HepG2 (cell line): ENCODE results near the gene EXOSC7. TPM values are rescaled to one million over a fixed set of nuclear protein-coding genes. Genes with fewer than 3 reads are reported as not detected.
A peak's percentile ranks its signal among the peaks of the same experiment; 100 is the strongest.

Source experiments
- HHEX ChIP-seq: IDR thresholded peaks from 2 replicates; pipeline ENCODE4 v1.6.1; 2016; ENCODE audit warnings: control low read depth
- NR1H2 ChIP-seq: sonication (generic); formaldehyde crosslinking; IDR thresholded peaks from 2 replicates; pipeline ENCODE4 v1.8.1; 2022; ENCODE audit warnings: low read depth, missing genetic modification reagents, borderline replicate concordance
- RAD21 ChIP-seq: fragments of 450-650 bp; formaldehyde crosslinking; IDR thresholded peaks from 2 replicates; pipeline ENCODE4 v1.5.0; 2020; ENCODE audit warnings: mild to moderate bottlenecking
- RCOR2 ChIP-seq: IDR thresholded peaks from 2 replicates; pipeline ENCODE4 v1.6.1; 2016; ENCODE audit warnings: missing biosample characterization, missing genetic modification reagents
- SAFB2 ChIP-seq: sonication (generic); formaldehyde crosslinking; IDR thresholded peaks from 2 replicates; pipeline ENCODE4 v1.5.1; 2020; ENCODE audit warnings: missing genetic modification reagents, low read depth, mild to moderate bottlenecking, borderline replicate concordance
- SRSF1 ChIP-seq: fragments of 200-400 bp; formaldehyde crosslinking; optimal IDR thresholded peaks from 2 replicates; pipeline ENCODE3; 2017; ENCODE audit warnings: mild to moderate bottlenecking, low read depth, low read length, moderate library complexity
- ZNF607 ChIP-seq: sonication (generic); formaldehyde crosslinking; IDR thresholded peaks from 2 replicates; pipeline ENCODE4 v1.5.1; 2020; ENCODE audit warnings: missing genetic modification reagents, mild to moderate bottlenecking, borderline replicate concordance
- polyA plus RNA-seq, 8 experiments: library from polyadenylated mRNA; depleted of rRNA in 3 of 8; stranded (reverse) in 7 of 8; unstranded in 1 of 8; fragments of >200 nt; fragmentation: Illumina TruSeq in 4 of 8; extraction: Trizol in 4 of 8; gene quantifications; 2 replicates each; pipeline versions ENCODE4 v1.2.1 to v1.2.3, GENCODE V29; 2011 to 2016; ENCODE audit warnings: low read depth in 4 of 8, missing spikeins in 1 of 8, mixed read lengths in 1 of 8; ENCODE audit not compliant: insufficient read depth in 1 of 8
- total RNA-seq, 5 experiments: library from RNA; depleted of rRNA; stranded (reverse); fragments of >200 nt; fragmentation: Illumina TruSeq; extraction: Trizol; gene quantifications; 2 replicates each; pipeline ENCODE4 v1.2.3, GENCODE V29; 2016; ENCODE audit warnings: low read depth in 1 of 5
- TF ChIP-seq, protein P1 (sequence below): IDR thresholded peaks from 2 replicates; pipeline ENCODE4 v1.6.1; 2016; ENCODE audit warnings: mild to moderate bottlenecking
- TF ChIP-seq, protein P2 (sequence below): sonication (generic); formaldehyde crosslinking; IDR thresholded peaks from 2 replicates; pipeline ENCODE4 v1.8.1; 2022; ENCODE audit warnings: mild to moderate bottlenecking, missing genetic modification reagents
- TF ChIP-seq, protein P3 (sequence below): sonication (generic); formaldehyde crosslinking; IDR thresholded peaks from 2 replicates; pipeline ENCODE4 v1.5.0; 2020; ENCODE audit warnings: mild to moderate bottlenecking, missing genetic modification reagents
- TF ChIP-seq, protein P4 (sequence below): IDR thresholded peaks from 2 replicates; pipeline ENCODE4 v1.6.1; 2016; ENCODE audit warnings: mild to moderate bottlenecking, missing biosample characterization, missing genetic modification reagents
- TF ChIP-seq, protein P5 (sequence below): sonication (generic); formaldehyde crosslinking; IDR thresholded peaks from 2 replicates; pipeline ENCODE4 v1.4.0; 2020; ENCODE audit warnings: missing genetic modification reagents, borderline replicate concordance
- TF ChIP-seq, protein P6 (sequence below): sonication (generic); formaldehyde crosslinking; IDR thresholded peaks from 2 replicates; pipeline ENCODE4 v1.8.0; 2022; ENCODE audit warnings: mild to moderate bottlenecking, missing genetic modification reagents
- TF ChIP-seq, protein P7 (sequence below): sonication (generic); formaldehyde crosslinking; IDR thresholded peaks from 2 replicates; pipeline ENCODE4 v1.8.0; 2022; ENCODE audit warnings: missing genetic modification reagents, mild to moderate bottlenecking, borderline replicate concordance

Gene EXOSC7
- total and polyA plus RNA-seq, 2 of the 13 experiments (the other 11 are each of a cell fraction or from before 2014, with no cell fraction given), result 68.3 to 74.7 TPM

DNA sequence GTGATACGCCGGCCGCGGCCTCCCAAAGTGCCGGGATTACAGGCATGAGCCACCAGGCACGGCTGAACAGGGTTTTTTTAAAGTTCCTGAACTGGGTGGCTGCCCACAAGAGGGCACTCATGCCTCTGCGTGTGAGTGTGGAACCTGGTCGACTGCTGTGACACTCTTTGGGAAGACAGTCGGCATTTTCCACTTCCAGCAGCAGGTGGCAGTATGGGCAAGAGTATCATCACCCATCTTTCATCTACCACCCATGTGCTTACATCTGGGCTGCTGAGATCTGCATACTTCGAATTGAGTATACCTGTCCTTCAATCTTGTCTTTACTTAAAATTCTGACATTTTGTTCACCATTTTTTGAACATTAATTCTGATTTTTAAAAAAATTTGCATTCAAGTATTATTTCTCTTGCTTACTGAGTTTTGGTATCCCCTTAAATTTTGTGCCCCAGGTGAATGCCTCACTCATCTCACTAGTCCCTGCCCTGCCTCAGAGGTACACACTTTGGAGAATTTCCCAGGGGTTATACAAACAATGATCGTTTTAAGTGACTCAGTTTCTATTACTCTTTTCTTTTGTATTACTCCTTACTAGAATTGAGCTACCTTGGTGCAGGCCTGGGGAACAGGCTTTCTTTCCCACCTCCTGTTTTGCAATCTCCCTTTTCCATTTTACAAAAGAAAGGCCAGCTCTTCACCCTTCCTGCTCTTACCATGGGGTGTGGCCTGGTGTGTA lies 61.8 kb downstream of the EXOSC7 start (continued):
- TF ChIP-seq HHEX (CRISPR knock-in tag) (no peak), RCOR2 (no peak), RAD21 (peak; percentile 87), NR1H2 (no peak), SAFB2 (CRISPR knock-in tag) (no peak), ZNF607 (CRISPR knock-in tag) (no peak), SRSF1 (no peak)
- TF ChIP-seq, protein P1, sequence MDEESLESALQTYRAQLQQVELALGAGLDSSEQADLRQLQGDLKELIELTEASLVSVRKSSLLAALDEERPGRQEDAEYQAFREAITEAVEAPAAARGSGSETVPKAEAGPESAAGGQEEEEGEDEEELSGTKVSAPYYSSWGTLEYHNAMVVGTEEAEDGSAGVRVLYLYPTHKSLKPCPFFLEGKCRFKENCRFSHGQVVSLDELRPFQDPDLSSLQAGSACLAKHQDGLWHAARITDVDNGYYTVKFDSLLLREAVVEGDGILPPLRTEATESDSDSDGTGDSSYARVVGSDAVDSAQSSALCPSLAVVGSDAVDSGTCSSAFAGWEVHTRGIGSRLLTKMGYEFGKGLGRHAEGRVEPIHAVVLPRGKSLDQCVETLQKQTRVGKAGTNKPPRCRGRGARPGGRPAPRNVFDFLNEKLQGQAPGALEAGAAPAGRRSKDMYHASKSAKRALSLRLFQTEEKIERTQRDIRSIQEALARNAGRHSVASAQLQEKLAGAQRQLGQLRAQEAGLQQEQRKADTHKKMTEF (CRISPR knock-in tag), result peak; percentile 44; the same call in 1 of the 2 replicates
- TF ChIP-seq, protein P2, sequence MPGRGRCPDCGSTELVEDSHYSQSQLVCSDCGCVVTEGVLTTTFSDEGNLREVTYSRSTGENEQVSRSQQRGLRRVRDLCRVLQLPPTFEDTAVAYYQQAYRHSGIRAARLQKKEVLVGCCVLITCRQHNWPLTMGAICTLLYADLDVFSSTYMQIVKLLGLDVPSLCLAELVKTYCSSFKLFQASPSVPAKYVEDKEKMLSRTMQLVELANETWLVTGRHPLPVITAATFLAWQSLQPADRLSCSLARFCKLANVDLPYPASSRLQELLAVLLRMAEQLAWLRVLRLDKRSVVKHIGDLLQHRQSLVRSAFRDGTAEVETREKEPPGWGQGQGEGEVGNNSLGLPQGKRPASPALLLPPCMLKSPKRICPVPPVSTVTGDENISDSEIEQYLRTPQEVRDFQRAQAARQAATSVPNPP, result no peak
- TF ChIP-seq, protein P3, sequence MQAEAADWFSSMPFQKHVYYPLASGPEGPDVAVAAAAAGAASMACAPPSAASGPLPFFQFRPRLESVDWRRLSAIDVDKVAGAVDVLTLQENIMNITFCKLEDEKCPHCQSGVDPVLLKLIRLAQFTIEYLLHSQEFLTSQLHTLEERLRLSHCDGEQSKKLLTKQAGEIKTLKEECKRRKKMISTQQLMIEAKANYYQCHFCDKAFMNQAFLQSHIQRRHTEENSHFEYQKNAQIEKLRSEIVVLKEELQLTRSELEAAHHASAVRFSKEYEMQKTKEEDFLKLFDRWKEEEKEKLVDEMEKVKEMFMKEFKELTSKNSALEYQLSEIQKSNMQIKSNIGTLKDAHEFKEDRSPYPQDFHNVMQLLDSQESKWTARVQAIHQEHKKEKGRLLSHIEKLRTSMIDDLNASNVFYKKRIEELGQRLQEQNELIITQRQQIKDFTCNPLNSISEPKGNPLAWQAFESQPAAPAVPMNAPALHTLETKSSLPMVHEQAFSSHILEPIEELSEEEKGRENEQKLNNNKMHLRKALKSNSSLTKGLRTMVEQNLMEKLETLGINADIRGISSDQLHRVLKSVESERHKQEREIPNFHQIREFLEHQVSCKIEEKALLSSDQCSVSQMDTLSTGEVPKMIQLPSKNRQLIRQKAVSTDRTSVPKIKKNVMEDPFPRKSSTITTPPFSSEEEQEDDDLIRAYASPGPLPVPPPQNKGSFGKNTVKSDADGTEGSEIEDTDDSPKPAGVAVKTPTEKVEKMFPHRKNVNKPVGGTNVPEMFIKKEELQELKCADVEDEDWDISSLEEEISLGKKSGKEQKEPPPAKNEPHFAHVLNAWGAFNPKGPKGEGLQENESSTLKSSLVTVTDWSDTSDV (CRISPR knock-in tag), result no peak
- TF ChIP-seq, protein P4, sequence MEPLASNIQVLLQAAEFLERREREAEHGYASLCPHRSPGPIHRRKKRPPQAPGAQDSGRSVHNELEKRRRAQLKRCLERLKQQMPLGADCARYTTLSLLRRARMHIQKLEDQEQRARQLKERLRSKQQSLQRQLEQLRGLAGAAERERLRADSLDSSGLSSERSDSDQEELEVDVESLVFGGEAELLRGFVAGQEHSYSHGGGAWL (CRISPR knock-in tag), result 0 out of 2 replicates have a peak, but pooled peaks have one; percentile 34
- TF ChIP-seq, protein P5, sequence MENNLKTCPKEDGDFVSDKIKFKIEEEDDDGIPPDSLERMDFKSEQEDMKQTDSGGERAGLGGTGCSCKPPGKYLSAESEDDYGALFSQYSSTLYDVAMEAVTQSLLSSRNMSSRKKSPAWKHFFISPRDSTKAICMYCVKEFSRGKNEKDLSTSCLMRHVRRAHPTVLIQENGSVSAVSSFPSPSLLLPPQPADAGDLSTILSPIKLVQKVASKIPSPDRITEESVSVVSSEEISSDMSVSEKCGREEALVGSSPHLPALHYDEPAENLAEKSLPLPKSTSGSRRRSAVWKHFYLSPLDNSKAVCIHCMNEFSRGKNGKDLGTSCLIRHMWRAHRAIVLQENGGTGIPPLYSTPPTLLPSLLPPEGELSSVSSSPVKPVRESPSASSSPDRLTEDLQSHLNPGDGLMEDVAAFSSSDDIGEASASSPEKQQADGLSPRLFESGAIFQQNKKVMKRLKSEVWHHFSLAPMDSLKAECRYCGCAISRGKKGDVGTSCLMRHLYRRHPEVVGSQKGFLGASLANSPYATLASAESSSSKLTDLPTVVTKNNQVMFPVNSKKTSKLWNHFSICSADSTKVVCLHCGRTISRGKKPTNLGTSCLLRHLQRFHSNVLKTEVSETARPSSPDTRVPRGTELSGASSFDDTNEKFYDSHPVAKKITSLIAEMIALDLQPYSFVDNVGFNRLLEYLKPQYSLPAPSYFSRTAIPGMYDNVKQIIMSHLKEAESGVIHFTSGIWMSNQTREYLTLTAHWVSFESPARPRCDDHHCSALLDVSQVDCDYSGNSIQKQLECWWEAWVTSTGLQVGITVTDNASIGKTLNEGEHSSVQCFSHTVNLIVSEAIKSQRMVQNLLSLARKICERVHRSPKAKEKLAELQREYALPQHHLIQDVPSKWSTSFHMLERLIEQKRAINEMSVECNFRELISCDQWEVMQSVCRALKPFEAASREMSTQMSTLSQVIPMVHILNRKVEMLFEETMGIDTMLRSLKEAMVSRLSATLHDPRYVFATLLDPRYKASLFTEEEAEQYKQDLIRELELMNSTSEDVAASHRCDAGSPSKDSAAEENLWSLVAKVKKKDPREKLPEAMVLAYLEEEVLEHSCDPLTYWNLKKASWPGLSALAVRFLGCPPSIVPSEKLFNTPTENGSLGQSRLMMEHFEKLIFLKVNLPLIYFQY (CRISPR knock-in tag), result 0 out of 2 replicates have a peak, but pooled peaks have one; percentile 54
- TF ChIP-seq, protein P6, sequence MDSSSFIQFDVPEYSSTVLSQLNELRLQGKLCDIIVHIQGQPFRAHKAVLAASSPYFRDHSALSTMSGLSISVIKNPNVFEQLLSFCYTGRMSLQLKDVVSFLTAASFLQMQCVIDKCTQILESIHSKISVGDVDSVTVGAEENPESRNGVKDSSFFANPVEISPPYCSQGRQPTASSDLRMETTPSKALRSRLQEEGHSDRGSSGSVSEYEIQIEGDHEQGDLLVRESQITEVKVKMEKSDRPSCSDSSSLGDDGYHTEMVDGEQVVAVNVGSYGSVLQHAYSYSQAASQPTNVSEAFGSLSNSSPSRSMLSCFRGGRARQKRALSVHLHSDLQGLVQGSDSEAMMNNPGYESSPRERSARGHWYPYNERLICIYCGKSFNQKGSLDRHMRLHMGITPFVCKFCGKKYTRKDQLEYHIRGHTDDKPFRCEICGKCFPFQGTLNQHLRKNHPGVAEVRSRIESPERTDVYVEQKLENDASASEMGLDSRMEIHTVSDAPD, result no peak
- TF ChIP-seq, protein P7, sequence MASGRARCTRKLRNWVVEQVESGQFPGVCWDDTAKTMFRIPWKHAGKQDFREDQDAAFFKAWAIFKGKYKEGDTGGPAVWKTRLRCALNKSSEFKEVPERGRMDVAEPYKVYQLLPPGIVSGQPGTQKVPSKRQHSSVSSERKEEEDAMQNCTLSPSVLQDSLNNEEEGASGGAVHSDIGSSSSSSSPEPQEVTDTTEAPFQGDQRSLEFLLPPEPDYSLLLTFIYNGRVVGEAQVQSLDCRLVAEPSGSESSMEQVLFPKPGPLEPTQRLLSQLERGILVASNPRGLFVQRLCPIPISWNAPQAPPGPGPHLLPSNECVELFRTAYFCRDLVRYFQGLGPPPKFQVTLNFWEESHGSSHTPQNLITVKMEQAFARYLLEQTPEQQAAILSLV (CRISPR knock-in tag), result no peak
